Activated CD8-positive, alpha-beta memory T cell treated with anti-CD3 and anti-CD28 coated beads for 48 hours (primary cell): Measurements from ENCODE around the gene PSMF1.
"Not testable (repeated sequence)": the region's sequence is repeated elsewhere in the genome, so short reads cannot be mapped to it uniquely, and the experiment has no call there.

Source experiments
- DNase-seq, 3 experiments: peaks; one replicate each; pipeline ENCODE4 v3.0.0-alpha.2; 2020; ENCODE audit warnings: low read depth in 2 of 3, low spot score in 2 of 3

The PSMF1 gene

DNA sequence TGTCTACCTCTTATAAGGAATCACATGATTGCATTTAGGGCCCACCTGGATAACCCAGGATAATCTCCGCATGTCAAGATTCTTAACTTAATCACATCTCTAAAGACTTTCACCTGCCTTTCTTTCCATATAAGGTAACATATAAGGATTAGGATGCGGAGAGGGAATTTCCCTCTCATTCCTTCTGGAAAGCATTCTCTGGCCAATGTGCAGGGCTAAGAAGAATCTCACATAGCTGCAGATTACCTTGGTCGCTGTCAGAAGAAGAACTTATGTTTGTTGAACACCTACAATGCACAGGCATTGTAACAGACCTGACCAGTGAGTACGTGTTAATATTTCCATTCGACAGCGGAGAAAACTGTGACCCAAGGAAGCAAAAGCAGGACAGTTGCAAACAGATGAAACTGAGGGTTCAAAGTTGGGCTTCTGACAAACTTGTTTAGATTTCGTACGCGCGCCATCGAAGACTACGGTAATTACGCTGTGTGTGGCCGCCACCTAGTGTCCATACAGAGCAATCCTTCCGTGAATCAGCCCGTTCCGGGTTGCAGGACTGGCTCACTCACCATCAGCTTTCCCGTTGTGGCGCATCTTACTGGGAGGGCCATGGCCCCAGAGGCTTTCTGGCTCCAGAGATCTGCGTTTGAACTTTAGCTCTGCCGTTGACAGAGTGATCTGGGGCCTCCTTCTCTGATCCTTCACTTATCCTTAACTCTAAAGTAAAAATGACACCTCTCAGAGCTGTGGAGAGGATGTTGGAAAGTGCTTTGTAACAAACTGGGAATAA, 94.4 kb downstream of the PSMF1 start:
- DNase-seq: peak in 1 of 3 experiments; percentile 54

DNA sequence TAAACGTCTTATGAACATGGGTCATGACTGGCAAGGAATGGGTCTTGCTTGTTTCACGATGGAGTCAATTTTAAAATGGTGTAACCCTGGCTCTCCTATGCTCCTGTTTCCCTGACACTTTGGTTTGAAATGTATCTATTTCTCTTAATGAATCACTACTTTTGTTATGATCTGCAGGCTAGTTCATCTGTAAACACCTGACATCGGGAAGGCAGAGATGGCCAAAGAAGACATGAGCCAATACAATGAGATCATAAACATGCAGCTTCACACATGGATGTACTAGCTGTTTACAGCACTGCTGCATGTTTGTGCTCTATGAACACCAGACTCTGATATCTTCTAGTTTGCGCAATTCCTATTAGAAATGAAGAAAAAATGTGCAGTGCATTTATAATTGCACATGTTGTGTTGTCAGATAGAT, 96.4 kb downstream of the PSMF1 start:
- no peak for DNase-seq

- DNase-seq: no peak
Observed at GRCh38 chr20:1215386-1216170, 97.2 kb downstream of the PSMF1 start.

- not testable (repeated sequence) for DNase-seq
Observed at GRCh38 chr20:1216527-1217427, 98.4 kb downstream of the PSMF1 start.
